ENCODE results near the gene SAMD10.

SAMD10 gene

GRCh38 chr20:63959699-63960075 is 19.8 kb downstream of the SAMD10 start:
- CTCF ChIA-PET, result interaction anchor here (1.0 kb wide), 1 partner anchor 14 kb away, joined by 7 read pairs; no protein-coding TSS in a partner anchor
- TF ChIP-seq, protein P1, sequence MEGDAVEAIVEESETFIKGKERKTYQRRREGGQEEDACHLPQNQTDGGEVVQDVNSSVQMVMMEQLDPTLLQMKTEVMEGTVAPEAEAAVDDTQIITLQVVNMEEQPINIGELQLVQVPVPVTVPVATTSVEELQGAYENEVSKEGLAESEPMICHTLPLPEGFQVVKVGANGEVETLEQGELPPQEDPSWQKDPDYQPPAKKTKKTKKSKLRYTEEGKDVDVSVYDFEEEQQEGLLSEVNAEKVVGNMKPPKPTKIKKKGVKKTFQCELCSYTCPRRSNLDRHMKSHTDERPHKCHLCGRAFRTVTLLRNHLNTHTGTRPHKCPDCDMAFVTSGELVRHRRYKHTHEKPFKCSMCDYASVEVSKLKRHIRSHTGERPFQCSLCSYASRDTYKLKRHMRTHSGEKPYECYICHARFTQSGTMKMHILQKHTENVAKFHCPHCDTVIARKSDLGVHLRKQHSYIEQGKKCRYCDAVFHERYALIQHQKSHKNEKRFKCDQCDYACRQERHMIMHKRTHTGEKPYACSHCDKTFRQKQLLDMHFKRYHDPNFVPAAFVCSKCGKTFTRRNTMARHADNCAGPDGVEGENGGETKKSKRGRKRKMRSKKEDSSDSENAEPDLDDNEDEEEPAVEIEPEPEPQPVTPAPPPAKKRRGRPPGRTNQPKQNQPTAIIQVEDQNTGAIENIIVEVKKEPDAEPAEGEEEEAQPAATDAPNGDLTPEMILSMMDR (conservative IDR thresholded peaks at IDR 0.05; ENCODE audit: low read depth), result no peak
- no peak for DNase-seq (ENCODE audit: low spot score)
- peak overlapping the region; percentile 99 for H3K27ac ChIP-seq
- POLR2A ChIA-PET (ENCODE audit: low non-redundant PET), result no interaction called here

DNA sequence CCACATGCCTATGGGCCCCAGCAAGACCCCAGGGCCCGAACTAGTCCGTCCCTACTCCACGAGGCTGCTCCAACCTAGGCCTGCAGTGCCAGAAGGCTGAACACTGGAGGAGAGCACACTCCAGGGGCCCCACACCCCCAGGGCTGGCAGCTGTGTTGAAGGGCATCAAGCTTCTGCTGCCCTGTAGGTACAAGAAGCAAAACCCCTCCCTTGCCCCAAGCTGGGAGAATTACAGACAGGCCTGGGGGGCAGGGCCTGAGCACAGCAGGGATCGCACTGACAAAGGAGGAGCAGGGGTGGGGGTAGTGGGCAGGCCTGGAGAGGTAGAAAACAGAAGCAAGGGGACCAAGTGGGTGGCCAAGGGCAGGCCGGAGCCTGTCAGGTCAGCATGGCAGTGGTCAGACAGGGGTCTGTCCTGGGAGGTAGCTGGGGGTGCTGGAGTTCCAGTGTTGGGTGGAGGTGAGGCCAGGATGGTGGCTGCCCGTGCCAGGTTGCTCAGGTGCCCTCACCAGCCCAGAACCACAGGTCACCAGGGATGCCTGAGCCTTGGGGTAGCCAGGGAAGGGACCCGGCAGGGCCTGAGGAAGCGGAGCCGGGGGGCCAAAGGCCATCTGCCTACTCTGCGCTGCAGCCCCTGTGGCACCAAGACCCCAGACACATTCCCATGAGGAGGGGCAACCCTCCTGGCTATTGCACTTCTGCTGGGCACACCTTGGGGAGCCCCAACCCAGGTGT is 20.3 kb downstream of the SAMD10 start:
- POLR2A ChIA-PET (ENCODE audit: low non-redundant PET), result no interaction called here
- CTCF ChIA-PET, result interaction anchor here (0.7 to 1.2 kb wide), 4 partner anchors 15 to 1152 kb away, joined by 4 to 5 read pairs (median 4); partner anchors contain the start of genes PRPF6 and SAMD10
- peak overlapping the region; percentile 99 for H3K27ac ChIP-seq
- DNase-seq (ENCODE audit: low spot score), result no peak
- TF ChIP-seq, protein P1 (conservative IDR thresholded peaks at IDR 0.05; ENCODE audit: low read depth), result no peak

DNA sequence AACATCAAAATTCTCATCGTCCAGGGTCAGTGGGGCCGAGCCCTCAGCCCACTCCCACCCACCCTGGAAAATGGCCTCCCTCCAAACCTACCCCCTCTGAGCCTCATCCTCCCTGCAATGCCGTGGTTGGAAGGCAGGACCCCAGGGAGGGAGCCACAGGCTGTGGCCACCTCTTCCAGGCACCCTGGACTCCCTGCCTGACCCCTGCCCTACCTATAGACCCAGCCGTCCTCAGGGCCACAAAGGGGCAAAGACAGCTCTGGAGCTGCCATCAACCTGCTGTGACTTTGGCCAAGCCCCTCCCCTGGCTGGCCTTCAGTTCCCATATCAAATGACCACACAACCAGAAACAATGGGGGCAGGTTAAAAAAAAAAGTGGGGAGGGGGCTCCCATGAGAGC is 21.0 kb downstream of the SAMD10 start:
- ChIA-PET CTCF (interaction anchor here (0.7 to 1.2 kb wide), 3 partner anchors 19 to 1151 kb away, joined by 4 read pairs; partner anchors contain the start of genes PRPF6 and SAMD10), POLR2A (ENCODE audit: low non-redundant PET) (no interaction called here)
- TF ChIP-seq, protein P1 (conservative IDR thresholded peaks at IDR 0.05; ENCODE audit: low read depth), result no peak
- peak overlapping the region; percentile 99 for H3K27ac ChIP-seq
- no peak for DNase-seq (ENCODE audit: low spot score)

GRCh38 chr20:63957690-63958441 is 21.6 kb downstream of the SAMD10 start:
- DNase-seq (ENCODE audit: low spot score), result peak; percentile 90
- CTCF ChIA-PET, result interaction anchor here (1.0 to 3.7 kb wide), 2 partner anchors 14 to 16 kb away, joined by 4 to 18 read pairs; no protein-coding TSS in a partner anchor
- TF ChIP-seq, protein P1 (conservative IDR thresholded peaks at IDR 0.05; ENCODE audit: low read depth), result no peak
- POLR2A ChIA-PET (ENCODE audit: low non-redundant PET), result no interaction called here
- H3K27ac ChIP-seq, result peak overlapping the region; percentile 99

GRCh38 chr20:63957004-63957689 is 22.3 kb downstream of the SAMD10 start:
- DNase-seq (ENCODE audit: low spot score), result peak; percentile 91
- peak overlapping the region; percentile 99 for H3K27ac ChIP-seq
- TF ChIP-seq, protein P1 (conservative IDR thresholded peaks at IDR 0.05; ENCODE audit: low read depth), result no peak
- CTCF ChIA-PET, result interaction anchor here (1.0 to 3.7 kb wide), 2 partner anchors 15 to 16 kb away, joined by 4 to 18 read pairs; no protein-coding TSS in a partner anchor
- POLR2A ChIA-PET (ENCODE audit: low non-redundant PET), result interaction anchor here (1.2 kb wide), 1 partner anchor 11 kb away, joined by 3 read pairs; no protein-coding TSS in a partner anchor

GRCh38 chr20:63956664-63957003 is 22.8 kb downstream of the SAMD10 start:
- CTCF ChIA-PET, result interaction anchor here (0.7 to 3.7 kb wide), 3 partner anchors 15 to 268 kb away, joined by 3 to 18 read pairs (median 4); no protein-coding TSS in a partner anchor
- POLR2A ChIA-PET (ENCODE audit: low non-redundant PET), result interaction anchor here (0.6 to 1.2 kb wide), 5 partner anchors 12 to 249 kb away, joined by 3 to 4 read pairs (median 3); partner anchors contain the start of genes ARFRP1, PRPF6 and ZGPAT
- peak overlapping the region; percentile 99 for H3K27ac ChIP-seq
- TF ChIP-seq, protein P1 (conservative IDR thresholded peaks at IDR 0.05; ENCODE audit: low read depth), result no peak
- DNase-seq (ENCODE audit: low spot score), result no peak

Data from RWPE1 (cell line).